Hindlimb muscle (tissue), 1 donor: ENCODE measurements around the gene SPRTN. TPM values are rescaled to one million over a fixed set of nuclear protein-coding genes. Genes with fewer than 3 reads are reported as not detected.
A peak's percentile ranks its signal among the peaks of the same experiment; 100 is the strongest.
"Not testable (repeated sequence)": the region's sequence is repeated elsewhere in the genome, so short reads cannot be mapped to it uniquely, and the experiment has no call there.

Source experiments
- DNase-seq: peaks from one replicate; pipeline ENCODE4 v3.0.0-alpha.2; 2013
- polyA plus RNA-seq: library from polyadenylated mRNA; unstranded; fragments of 120-200 nt; gene quantifications from one replicate; pipeline ENCODE4 v1.2.1, GENCODE V29; 2013; ENCODE audit not compliant: insufficient read length

SPRTN gene
- polyA plus RNA-seq, 1 donor: 6.3 TPM

- DNase-seq: no peak
These were observed 2.2 kb upstream of the SPRTN start for GRCh38 chr1:231335663-231336602.

GRCh38 chr1:231337043-231337471, 1.0 kb upstream of the SPRTN start:
- no peak for DNase-seq

DNA sequence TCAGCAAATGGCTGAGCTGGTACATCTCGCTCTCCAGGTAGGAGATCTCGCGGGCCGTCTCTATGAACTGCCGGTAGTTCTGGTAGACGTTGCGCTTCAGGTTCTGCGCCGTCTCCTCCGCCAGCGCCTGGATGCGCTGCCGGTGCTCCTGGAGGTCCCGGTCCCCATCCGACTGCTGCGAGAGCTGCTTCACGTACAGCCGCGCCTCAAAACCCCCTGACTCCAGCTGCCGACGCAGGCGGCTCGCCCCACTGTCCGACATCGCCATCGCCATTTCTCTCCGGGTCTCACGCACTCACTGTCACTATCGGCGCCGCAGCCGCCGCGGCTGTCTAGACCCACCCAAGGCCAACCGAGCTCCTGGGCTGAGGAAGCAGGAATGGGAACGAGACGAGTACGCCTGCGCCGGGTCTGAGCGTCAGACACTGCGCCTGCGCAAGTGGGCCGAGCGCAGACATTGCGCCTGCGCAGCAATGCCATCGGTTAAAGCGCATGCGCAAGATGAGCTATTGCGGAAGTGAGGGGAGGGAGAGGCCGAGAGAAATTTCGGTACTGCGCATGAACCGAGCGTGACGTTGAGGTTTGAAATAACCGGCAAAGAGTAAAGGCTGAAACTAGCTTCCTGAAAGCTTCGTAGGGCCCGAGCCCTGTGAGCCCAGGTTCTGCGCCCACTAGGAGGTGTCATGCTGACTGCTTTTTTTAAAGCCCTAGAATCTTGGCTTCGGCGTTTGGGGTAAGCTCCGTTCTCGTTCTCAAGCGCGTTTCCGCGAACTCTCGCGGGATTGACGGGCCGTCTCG, 422 bp upstream of the SPRTN start, which contains the start of gene EXOC8:
EXOC8 (minus strand) TSS at position 381 of the 798 bp plus-strand sequence; CDS start at position 274, 107 bp downstream.
- DNase-seq: peak; percentile 100

GRCh38 chr1:231340328-231341013, 2.4 kb downstream of the SPRTN start:
- DNase-seq: no peak

DNA sequence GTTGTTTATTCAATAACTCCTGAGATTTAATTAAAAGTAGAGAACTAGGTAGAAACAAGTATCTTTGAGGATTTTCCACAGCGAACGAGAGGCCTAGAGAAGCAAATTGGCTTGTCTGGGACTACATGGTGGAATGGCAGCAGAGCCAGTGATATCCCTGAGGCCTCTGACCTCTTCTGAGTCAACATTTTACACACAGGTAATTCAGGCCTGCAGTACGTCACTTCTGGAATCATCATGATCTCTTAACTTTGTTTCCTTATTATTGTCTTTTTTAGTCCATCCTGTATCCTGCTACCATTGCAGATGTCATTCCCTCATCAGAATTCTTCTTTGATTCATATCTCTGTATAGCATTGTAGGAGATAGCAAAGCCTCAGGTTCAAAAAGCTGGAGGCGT, 9.9 kb downstream of the SPRTN start:
- no peak for DNase-seq

GRCh38 chr1:231348442-231348841, 10.3 kb downstream of the SPRTN start:
- no peak for DNase-seq

DNA sequence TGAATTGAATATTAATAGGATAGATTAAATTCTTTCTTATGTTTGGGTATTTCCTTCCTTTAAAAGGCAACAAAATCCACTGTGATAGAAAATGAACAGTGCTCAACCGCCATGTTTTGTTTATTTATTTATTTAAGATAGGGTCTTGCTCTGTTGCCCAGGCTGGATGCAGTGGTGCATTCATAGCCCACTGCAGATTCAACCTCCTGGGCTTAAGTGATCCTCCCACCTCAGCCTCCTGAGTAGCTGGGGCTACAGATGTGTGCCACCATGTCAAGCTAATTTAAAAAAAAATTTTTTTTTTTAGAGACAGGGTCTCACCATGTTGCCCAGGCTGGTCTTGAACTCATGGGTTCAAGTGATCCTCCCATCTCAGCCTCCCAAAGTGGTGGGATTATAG, 10.8 kb downstream of the SPRTN start:
- DNase-seq: not testable (repeated sequence)

GRCh38 chr1:231351816-231352215, 13.7 kb downstream of the SPRTN start:
- DNase-seq: no peak

GRCh38 chr1:231353086-231353485, 15.0 kb downstream of the SPRTN start:
- no peak for DNase-seq

DNA sequence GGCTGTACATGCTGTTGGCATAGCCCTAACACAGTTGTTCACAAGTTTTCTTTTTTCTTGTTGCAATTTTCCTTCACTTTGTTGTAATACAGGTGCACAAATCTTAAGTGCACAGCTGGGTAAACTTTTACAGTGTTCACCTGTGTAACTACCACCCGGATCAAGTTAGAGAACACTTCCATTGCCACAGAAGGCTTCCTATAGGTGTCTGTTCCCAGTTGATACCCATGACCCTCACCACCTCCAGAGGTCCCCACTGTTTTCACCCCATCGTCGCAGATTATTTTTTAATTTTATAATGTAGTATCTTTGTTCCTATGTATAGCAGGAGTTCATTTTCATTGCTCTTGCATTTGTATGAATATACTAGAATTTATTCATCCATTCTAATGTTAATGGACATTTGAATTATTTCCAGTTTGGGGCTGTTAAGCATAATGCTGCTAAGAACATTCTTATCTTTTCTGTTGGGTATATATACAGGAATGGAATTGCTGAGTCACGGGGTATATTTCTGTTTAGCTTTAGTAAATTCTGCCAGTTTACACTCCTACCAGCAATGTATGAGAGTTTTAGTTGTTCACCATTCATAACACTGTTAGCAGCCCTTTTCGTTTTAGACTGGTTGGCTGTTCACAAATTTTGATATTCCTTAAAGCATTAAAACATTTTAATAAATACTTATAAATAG, 16.4 kb downstream of the SPRTN start:
- DNase-seq: no peak

DNA sequence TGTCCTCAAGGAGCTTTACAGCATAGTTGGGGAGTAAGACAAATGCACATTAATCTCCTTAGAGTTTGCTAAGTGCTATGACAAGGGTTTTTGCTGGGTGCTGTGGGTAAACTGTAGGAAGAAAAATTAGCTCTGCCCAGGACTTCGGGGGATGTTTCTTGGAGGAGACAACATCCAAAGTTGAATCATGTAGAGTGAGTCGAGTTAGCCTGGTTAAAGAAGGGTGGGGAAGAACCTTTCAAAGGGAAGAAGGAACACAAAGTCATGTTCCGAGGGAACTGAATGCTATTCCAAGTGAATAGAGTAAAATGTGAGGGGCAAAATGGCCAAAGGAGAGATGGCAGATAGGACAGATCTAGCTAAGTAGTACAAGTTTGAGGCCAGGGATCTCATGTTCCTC, 17.1 kb downstream of the SPRTN start:
- no peak for DNase-seq

- DNase-seq: no peak
These were observed 19.2 kb downstream of the SPRTN start for GRCh38 chr1:231357187-231357772.

DNA sequence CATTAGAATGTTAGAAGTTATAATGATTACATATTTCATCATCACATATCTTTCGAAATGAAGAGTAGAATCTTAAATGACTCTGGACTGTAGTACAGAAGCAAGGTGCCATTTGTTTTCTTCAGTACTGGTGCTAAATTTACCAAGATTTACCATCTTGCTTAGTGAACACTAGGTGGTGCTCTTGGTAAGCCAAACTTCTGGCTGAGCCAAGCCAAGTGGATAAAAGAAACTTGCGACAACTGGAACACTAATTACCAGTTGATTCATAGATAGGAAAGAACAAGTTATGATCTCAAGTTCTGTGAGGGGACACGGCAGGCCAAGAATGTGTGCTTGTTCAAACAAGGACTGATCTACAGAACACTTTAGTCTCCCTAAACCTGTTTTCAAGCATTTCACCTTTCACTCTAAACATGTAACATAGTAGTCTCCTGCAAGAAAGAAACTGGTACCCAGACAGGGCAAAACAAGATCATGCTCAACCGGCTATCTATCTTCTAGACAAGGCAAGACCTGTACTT, 19.8 kb downstream of the SPRTN start:
- peak; percentile 49 for DNase-seq

GRCh38 chr1:231359113-231359512, 21.0 kb downstream of the SPRTN start:
- DNase-seq: no peak

- DNase-seq: no peak
These were observed 24.2 kb downstream of the SPRTN start for GRCh38 chr1:231362325-231362724.

- DNase-seq: no peak
These were observed 25.5 kb downstream of the SPRTN start for GRCh38 chr1:231363624-231364023.

DNA sequence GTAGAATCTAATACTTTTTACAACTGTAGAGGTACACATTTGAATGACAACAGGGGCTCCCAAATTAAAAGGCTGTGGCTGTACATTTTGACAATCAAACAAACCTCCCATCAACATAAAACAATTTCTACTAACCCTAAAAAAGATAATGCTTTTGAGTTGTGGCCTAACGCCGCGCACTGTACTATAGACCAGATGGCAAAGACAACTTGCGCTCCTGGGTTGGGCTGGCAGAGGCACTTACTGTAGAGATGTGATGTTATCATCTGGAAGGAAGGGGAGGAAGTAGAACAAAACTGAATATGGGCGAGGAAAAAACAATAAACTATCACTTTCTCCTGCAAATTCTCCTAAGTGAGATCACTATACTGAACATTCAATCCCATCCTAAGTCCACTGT, 26.1 kb downstream of the SPRTN start:
- DNase-seq: no peak

DNA sequence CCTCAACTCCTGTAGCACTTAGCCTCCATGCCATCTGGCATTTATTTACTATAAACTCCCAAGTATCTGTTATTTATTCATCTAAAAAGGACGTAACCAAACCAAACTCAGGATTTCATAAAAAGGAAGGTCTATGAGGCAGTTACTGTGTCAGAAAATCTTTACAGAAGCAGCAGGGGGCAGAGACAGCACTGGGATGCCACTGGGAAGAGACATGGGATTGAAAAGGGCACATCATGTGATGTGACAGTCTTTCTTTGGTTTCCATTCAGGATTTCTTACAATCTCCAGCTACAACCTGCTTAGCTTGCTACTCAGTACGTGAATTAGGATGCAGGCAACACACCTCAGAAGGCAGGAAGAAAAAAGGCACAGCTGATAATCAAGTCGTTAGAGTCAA, 31.2 kb downstream of the SPRTN start:
- DNase-seq: no peak

GRCh38 chr1:231372501-231372900, 34.4 kb downstream of the SPRTN start:
- no peak for DNase-seq

- DNase-seq: no peak
These were observed 36.3 kb downstream of the SPRTN start for GRCh38 chr1:231374394-231374793.

GRCh38 chr1:231376101-231376500, 38.0 kb downstream of the SPRTN start:
- no peak for DNase-seq
